Cortex of kidney (tissue), 1 donor: ENCODE measurements around the gene TSGA10IP.
A peak's percentile ranks its signal among the peaks of the same experiment; 100 is the strongest.
"Not testable (repeated sequence)": the region's sequence is repeated elsewhere in the genome, so short reads cannot be mapped to it uniquely, and the experiment has no call there.

ENCODE experiments used
- DNase-seq: peaks from one replicate; lab custom pipeline; 2025; lab: John Stamatoyannopoulos, UW

TSGA10IP gene

DNA sequence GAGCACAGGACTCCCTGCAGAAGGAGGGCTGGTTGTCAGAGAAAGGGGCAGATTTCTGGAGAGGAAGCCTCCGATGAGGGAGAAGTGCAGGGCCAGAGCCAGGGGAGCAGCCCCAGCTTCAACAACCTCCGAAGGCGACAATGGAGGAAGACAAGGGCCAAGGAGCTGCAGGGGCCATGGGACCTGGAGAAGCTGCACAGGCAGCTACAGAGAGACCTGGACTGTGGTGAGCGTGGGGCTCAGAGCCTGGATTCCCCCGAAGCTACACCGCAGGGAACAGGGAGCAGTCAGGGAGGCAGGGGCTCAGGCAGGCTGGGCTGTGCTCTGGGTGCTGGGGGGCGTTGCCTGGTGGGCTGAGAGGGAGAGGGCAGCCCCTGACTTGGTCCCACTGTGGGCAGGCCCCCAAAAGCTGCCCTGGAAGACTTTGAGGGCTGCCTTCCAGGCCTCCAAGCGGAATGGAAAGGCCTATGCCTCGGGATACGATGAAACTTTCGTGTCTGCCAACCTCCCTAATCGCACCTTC, 2.4 kb downstream of the TSGA10IP start:
- no peak for DNase-seq

DNA sequence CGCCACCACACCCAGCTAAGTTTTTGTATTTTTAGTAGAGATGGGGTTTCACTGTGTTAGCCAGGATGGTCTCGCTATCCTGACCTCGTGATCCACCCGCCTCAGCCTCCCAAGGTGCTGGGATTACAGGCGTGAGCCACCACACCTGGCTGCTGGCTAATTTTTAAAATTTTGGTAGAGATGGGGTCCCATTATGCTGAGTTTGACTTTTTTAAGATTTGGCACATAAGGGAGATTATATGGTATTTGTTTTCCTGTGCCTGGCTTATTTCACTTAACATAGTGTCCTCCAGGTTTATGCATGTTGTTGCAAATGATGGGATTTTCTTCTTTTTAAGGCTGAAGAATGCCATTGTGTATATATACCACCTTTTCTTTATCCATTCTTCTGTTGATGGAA, 5.4 kb downstream of the TSGA10IP start:
- not testable (repeated sequence) for DNase-seq

DNA sequence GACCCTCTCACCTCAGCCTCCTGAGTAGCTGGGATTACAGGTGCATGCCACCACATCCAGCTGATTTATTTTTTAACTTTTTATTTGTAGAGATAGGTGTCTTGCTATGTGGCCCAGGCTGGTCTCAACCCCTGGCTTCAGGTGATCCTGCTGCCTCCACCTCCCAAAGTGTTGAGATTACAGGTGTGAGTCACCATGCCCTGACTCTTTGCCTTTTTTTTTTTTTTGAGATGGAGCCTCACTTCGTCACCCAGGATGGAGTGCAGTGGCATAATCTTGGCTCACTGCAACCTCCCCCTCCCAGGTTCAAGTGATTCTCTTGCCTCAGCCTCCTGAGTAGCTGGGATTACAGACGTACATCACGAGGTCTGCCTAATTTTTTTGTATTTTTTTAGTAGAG, 6.4 kb downstream of the TSGA10IP start:
- DNase-seq, result not testable (repeated sequence)

DNA sequence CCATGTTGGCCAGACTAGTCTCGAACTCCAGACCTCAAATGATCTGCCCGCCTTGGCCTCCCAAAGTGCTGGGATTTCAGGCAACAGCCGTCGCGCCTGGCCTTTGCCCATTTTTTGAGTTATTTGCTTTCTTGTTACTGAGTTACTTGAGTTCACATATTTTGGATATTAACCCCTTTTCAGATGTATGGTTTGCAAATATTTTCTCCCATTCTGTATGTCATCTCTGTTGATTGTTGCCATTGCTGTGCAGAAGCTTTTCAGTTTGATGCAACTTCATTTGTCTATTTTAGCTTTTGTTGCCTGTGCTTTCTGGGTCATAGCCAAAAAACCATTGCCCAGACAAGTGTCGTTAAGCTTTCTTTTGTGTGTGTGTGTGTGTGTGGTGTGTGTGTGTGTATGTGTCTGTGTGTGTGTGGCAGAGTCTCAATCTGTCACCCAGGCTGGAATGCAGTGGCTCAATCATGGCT, 6.8 kb downstream of the TSGA10IP start:
- no peak for DNase-seq

DNA sequence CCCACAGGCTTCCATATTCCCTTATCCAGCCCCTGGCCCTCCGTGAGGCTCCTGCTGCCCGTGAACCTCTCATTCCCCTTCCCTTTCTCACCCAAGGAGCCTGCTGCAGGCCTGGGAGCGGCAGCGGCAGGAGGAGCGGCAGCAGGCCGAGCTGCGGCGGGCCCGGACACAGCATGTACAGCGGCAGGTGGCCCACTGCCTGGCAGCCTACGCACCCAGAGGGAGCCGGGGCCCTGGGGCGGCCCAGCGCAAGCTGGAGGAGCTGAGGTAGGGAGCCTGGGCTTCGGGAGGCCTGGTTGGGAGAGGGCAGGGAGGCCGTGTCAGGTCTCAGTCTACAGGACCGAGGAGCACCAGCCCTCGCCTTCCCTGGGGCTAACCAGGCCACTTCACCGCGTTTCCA, 8.2 kb downstream of the TSGA10IP start:
- DNase-seq, result no peak

DNA sequence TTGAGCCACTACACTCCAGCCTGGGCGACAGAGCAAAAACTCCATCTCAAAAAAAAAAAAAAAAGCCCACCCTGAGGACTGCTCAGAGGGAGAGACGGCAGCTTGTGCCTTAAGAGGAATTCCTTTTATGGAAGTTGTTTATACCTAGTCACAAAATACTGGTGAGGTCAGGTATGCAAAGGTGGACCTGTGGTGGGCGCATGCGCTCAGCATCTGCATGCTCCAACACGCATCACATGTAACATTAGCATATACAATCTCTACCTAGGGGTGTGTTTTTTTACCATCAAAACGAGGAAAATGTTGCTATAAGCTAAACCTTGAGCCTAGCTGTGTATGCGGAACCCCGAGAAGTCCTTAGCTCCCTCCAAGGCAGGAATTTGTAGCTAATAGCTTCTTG, 9.5 kb downstream of the TSGA10IP start:
- DNase-seq, result no peak

DNA sequence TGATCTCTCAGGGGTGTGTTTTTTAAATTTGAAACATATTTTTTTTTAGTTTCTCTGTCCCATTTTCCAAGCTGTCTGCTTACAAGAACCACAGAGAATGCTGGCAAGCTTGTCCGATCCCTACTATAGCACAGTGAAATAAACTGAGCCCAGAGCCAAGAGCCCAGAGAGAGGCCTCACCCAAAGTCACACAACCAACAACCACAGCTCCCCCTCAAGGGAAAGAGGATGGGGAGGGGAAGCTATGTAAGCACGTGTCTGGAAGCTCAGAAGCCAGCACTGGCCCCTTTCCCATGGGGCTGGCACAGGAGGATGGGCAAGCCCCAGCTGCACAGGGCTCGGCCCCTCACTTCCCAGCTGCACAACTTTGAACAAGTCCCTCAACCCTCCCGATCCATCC, 13.0 kb downstream of the TSGA10IP start:
- no peak for DNase-seq

DNA sequence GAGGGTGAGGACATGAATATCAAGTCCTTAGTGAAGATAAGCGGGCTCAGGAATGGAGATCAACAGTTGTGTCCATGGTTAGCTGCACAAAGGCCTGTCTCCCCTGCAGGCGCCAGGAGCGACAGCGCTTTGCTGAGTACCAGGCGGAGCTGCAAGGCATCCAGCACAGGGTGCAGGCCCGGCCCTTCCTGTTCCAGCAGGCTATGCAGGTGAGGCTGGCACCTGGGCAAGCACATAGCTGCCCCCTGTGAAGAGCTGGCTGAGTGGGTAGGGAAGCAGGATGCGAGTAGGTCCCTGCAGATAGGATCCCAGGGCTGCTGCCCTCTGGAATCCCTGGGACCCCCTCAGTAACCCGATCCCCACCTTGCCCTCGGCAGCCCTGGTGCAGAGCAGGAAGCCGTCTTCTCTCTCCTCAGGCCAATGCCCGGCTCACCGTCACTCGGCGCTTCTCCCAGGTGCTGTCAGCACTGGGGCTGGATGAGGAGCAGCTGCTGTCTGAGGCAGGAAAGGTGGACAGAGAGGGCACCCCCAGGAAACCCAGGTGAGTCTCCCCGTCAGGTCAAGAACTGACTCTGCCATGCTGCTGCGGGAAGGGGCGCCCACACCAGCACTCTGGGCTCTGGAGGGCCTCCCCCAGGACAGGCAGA, 13.6 kb downstream of the TSGA10IP start:
- no peak for DNase-seq

DNA sequence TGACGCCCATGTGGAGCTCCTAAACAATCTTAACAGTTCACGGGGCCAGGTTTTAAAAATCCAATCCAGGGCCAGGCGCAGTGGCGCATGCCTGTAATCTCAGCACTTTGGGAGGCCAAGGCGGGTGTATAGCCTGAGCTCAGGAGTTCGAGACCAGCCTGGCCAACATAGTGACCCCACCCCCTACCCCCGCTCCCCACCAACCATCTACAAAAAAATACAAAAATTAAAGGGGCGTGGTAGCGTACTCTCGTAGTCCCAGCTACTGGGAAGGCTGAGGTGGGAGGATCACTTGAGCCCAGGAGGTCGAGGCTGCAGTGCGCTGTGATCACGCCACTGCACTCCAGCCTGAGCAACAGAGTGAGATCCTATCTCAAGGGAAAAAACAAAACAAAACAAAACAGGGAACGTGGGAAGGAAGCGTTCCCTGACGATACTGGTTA, 15.6 kb downstream of the TSGA10IP start:
- DNase-seq, result no peak

DNA sequence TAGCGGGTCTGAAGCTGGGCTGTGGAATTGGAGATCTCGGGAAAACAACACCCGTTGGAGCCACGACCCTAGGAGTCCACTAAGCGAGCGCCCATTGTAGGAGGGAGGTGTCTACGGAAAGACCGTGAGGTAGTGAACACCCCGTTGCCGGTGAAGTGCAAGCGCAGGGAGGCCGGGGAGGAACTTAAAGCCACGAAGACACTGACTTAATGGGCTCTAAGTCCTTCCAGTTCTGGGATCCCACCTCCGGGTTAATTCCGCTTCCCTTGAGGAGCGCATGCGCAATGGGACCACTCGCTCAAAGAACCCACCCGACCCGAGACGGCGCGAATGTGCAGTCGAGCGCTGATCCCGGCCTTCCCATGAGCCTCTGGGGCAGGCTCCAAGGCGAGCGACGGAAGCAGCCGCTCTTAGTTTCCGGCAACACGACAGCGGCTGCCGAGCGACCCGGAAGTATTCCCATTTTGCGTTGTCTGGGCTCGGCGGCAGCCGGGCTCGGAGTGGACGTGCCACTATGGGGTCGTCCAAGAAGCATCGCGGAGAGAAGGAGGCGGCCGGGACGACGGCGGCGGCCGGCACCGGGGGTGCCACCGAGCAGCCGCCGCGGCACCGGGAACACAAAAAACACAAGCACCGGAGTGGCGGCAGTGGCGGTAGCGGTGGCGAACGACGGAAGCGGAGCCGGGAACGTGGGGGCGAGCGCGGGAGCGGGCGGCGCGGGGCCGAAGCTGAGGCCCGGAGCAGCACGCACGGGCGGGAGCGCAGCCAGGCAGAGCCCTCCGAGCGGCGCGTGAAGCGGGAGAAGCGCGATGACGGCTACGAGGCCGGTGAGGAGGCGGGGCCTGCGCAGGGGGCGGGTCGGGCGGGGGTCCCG, 16.2 kb downstream of the TSGA10IP start, which contains the start of gene SART1:
Gene SART1, plus strand, starts transcription at position 468 of the 874 bp plus-strand sequence. Its CDS starts 47 bp downstream, at position 515.
- peak; percentile 93 for DNase-seq

DNA sequence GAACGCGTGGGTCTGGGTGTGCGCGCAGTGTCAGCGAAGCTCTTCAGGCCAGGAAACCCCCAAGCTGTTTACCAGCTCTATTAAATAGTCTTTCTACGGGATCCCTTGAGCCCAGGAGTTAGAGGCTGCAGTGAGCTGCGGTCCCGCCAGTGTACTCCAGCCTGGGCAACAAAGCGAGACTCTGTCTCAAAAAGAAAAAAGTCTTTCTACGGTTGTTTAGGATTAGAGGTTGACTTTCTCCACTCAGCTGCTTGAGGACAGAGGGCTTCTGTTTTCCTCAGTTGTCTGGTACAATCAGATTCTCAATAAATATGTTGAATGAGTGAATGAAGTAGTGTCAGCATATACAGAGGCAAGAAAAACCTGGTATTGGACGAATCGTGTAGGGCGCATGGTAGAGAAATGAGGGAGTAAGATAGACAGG, 16.9 kb downstream of the TSGA10IP start:
- no peak for DNase-seq

DNA sequence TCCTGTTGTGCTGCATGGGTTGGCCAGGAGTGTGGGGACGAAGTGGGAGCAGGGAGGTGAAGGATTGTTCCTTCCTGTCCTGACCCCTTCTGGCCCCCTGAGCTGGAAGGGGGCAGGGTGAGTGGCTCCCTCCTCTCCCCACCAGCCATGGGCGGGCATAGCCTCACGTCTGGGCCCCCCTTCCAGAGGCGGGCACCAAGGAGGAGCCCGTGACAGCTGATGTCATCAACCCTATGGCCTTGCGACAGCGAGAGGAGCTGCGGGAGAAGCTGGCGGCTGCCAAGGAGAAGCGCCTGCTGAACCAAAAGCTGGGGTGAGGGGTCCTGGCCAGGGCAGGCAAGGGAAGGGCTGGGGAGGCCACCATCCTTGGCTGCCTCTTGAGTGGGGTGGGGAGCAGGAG, 19.6 kb downstream of the TSGA10IP start:
- no peak for DNase-seq

DNA sequence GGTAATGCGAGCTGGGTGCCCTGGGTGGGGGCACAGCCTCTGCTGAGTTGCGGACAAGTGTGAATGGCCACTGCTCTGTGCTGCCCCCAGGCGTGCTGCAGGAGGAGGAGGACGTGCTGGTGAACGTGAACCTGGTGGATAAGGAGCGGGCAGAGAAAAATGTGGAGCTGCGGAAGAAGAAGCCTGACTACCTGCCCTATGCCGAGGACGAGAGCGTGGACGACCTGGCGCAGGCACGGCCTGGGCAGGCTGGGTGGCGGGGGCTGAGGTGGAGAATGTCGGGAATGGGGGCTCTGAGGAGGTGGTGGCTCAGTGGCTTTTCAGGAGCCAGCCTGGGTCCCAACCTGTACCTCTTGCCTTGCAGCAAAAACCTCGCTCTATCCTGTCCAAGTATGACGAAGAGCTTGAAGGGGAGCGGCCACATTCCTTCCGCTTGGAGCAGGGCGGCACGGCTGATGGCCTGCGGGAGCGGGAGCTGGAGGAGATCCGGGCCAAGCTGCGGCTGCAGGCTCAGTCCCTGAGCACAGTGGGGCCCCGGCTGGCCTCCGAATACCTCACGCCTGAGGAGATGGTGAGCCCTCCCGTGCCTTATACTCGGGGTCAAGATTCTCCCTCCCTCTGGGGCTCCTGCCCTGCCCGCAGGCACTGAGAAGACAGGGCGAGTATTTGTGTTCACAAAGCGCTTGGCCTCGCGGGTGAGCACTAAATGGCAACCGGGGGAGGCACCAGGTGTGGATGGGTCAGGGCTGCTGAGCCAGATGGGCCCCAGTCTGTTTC, 20.9 kb downstream of the TSGA10IP start:
- no peak for DNase-seq

DNA sequence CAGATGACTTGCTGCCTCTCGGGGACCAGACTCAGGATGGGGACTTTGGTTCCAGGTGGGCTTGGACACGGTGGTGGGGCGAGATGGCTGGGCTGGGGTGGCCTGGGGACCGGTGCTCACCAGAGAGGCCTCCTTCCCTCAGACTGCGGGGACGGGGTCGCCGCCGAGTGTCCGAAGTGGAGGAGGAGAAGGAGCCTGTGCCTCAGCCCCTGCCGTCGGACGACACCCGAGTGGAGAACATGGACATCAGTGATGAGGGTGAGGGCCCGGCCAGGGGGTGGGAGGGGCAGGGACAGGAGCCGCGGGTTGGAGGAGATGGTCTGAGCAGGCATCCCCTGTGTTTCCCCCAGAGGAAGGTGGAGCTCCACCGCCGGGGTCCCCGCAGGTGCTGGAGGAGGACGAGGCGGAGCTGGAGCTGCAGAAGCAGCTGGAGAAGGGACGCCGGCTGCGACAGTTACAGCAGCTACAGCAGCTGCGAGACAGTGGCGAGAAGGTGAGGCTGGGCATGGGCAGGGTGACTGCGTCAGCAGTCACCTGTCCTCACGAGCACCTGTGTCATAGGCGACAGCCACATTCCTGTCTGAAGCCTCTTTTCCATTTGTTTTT, 22.2 kb downstream of the TSGA10IP start:
- no peak for DNase-seq

DNA sequence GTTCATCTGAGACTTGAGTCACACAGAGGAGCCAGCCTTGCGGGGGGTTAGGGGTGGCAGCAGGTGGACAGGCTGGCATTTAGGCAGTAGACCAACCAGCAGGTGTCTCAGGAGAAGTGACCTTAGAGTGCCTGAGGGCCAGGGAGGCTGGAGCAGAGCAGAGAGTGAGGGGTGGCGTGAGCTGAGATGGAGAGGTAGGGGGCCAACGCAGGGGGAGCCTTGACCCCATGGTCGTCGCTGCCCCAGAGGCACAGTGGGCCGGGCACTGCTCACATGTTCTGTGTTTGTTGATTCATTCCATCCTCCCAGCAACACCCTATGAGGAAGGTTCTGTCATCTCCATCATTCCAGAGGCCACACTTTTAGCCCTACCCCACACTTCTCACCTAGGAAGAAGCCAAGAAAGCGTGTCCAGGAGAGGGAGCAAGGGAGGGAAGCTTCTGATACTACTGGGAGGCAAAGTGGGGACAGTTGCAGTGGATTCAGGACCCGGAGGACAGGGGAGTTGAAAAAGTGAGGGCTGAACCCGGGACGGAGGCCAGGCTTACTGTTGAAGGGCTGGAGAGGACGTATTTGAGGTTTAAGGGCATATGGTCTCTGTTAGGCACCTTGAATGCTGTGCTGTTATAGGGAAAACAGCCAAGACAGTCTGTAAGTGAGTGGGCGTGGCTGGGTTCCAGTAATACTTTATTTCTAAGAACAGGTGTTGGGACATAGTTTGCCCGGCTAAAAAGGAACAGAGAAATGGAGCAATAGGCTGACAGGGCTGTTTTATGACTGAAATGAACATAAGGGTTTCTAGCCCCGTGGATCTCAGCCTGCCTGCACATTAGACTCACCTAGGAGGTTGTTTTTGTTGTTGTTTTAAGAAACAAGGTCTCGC, 23.6 kb downstream of the TSGA10IP start:
- DNase-seq, result no peak

DNA sequence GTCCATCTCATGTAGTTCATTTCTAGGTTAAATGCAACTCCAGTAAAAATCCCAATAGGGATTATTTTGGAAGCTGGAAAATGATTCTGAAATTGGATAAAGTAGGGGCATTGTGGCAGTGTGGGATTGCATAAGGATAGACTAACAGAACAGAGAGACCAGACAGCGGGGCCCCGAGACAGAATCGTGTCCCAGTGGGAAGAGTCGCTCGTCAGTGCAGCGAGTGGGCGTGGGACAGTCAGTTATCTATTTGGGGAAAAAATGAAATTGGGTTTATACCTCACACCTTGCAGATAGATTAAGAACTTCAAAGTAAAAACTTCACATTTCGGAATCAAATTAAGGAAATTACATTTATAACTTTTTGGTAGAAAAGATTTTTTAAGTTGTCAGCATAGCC, 26.8 kb downstream of the TSGA10IP start:
- DNase-seq, result no peak

DNA sequence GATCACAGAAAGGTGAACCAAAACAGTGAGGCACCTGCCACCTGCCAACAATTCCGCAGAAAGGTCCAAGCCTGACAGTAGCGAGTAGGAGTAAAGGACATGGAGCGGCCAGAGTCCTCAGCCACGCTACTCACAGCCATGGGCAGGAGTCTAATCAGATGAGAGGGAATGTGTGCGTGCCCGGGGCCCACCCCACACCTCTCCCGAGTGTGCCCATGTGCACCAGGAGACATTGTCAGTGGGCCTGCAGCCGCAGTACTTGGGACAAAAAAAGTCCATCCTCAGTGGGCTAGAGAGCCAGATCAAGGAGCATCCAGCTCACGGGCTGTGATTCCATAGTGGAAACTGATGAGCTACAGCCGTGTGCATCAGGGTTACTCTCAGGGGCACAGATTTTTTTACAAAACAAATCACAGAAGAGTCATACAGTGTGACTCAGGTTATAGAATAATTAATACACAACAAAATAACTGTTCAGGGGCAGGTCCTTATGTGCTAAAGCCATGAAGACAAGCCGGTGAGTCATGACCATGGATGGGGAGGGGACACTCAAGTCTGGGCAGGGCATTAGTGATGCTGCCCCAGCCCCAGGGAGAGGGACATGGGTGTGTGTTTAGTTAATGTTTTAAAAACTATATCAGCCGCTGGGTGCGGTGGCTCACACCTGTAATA, 28.3 kb downstream of the TSGA10IP start:
- no peak for DNase-seq

DNA sequence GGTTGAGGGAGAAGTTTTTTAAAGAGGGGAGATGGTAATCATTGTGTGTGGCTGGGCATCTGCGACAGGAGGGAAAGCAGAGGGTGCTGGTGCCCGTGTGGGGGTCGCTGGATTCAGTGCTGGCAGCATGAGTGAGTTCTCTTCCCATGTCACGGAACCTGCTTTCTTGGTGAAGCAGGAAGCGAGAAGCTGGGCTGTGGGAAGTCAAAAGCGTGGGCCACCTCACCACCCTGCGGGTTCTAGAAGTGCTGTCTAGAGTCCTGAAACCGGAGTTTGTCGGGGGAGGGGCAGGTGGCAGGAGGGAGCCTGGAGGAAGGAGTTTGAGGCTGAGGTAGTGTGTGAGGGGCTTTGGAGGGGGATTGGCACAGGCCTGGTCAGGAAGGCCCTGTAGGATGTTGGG, 30.5 kb downstream of the TSGA10IP start:
- DNase-seq, result no peak

DNA sequence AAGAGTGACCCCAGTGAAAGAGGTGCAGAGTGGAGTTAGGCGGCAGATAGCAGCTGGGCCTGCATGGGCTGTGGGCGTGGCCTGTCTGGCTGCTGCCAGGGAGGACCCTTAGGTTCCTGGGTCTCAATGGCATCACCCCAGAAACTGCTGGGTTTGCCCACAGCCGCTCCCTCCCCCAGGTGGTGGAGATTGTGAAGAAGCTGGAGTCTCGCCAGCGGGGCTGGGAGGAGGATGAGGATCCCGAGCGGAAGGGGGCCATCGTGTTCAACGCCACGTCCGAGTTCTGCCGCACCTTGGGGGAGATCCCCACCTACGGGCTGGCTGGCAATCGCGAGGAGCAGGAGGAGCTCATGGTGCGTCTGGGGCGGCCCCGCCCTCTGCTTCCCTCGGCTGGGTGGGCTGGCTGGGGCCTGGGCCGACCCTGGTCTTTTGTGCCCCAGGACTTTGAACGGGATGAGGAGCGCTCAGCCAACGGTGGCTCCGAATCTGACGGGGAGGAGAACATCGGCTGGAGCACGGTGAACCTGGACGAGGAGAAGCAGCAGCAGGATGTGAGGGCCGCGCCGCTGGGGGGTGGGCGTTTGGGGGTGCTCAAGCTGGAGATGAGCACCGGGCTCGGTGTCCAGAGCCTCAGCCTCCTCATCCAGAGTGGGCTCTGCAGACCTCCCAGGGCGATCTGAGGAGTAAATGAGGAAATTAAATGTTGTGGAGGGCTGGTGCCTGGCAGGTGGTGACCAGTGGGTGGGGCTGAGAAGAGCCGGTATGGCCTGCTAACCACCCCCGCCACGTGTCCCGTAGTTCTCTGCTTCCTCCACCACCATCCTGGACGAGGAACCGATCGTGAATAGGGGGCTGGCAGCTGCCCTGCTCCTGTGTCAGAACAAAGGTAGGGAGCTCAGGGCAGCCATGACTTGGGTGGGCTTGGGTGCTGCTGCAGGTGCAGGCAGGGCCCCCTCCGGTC, 31.2 kb downstream of the TSGA10IP start:
- no peak for DNase-seq
